HG03354 (cell line): ENCODE measurements around the gene VSX1.

Source experiments
- ATAC-seq: cut with Tn5 transposase; IDR thresholded peaks from one replicate; pipeline ENCODE4 v1.9.1; 2021; ENCODE audit warnings: mild to moderate bottlenecking; ENCODE audit not compliant: unreplicated experiment, poor library complexity, severe bottlenecking

The VSX1 gene

GRCh38 chr20:25044261-25044560 is 37.7 kb downstream of the VSX1 start:
- ATAC-seq = no peak

- no peak for ATAC-seq
Observed at GRCh38 chr20:25043499-25044260, 38.3 kb downstream of the VSX1 start.

GRCh38 chr20:25042531-25043498 is 39.1 kb downstream of the VSX1 start:
- peak; percentile 96 for ATAC-seq

GRCh38 chr20:25041813-25042530 is 40.0 kb downstream of the VSX1 start:
- ATAC-seq = no peak

GRCh38 chr20:25040438-25040831 is 41.5 kb downstream of the VSX1 start:
- no peak for ATAC-seq

GRCh38 chr20:25039697-25040437 is 42.1 kb downstream of the VSX1 start:
- no peak for ATAC-seq

GRCh38 chr20:25038591-25039015 is 43.3 kb downstream of the VSX1 start:
- ATAC-seq = no peak

GRCh38 chr20:25038103-25038410 is 43.9 kb downstream of the VSX1 start:
- ATAC-seq = no peak

- ATAC-seq = no peak
Observed at GRCh38 chr20:25037288-25038102, 44.4 kb downstream of the VSX1 start.

GRCh38 chr20:25036331-25036936 is 45.5 kb downstream of the VSX1 start:
- ATAC-seq = peak; percentile 29

- peak; percentile 53 for ATAC-seq
Observed at GRCh38 chr20:25035921-25036320, 46.0 kb downstream of the VSX1 start.

GRCh38 chr20:25033924-25034300 is 48.0 kb downstream of the VSX1 start:
- no peak for ATAC-seq

- no peak for ATAC-seq
Observed at GRCh38 chr20:25033265-25033923, 48.5 kb downstream of the VSX1 start.

GRCh38 chr20:25032478-25033264 is 49.3 kb downstream of the VSX1 start:
- no peak for ATAC-seq

- no peak for ATAC-seq
Observed at GRCh38 chr20:25032065-25032477, 49.9 kb downstream of the VSX1 start.

GRCh38 chr20:25031241-25031640 is 50.7 kb downstream of the VSX1 start:
- no peak for ATAC-seq

- ATAC-seq = no peak
Observed at GRCh38 chr20:25030649-25031207, 51.2 kb downstream of the VSX1 start.
